GM12874 (cell line): ENCODE results near the gene LAMB1.

Experiments used
- CTCF ChIP-seq: IDR thresholded peaks from 2 replicates; pipeline ENCODE4 v1.5.1; 2011; ENCODE audit warnings: low read depth, mild to moderate bottlenecking, control low read depth, low read length, moderate library complexity; ENCODE audit not compliant: insufficient read depth

Gene LAMB1

GRCh38 chr7:107940951-107941350 lies 62.0 kb downstream of the LAMB1 start:
- no peak for TF ChIP-seq CTCF

- TF ChIP-seq CTCF = no peak
Observed at GRCh38 chr7:107939573-107940489, 63.1 kb downstream of the LAMB1 start.

GRCh38 chr7:107938456-107939250 lies 64.3 kb downstream of the LAMB1 start:
- TF ChIP-seq CTCF = no peak

- no peak for TF ChIP-seq CTCF
Observed at GRCh38 chr7:107937531-107937930, 65.4 kb downstream of the LAMB1 start.

- TF ChIP-seq CTCF = no peak
Observed at GRCh38 chr7:107936312-107936711, 66.6 kb downstream of the LAMB1 start.

- TF ChIP-seq CTCF = no peak
Observed at GRCh38 chr7:107934991-107935770, 67.8 kb downstream of the LAMB1 start.

- TF ChIP-seq CTCF = no peak
Observed at GRCh38 chr7:107933386-107934013, 69.5 kb downstream of the LAMB1 start.
